Neuronal stem cell (in vitro differentiated cells): Measurements from ENCODE around the gene ANKFY1.

Source experiments
- DNase-seq: peaks from one replicate; pipeline ENCODE4 v3.0.0-alpha.2; 2013; ENCODE audit warnings: low spot score
- H2AFZ ChIP-seq: one replicate; pipeline ENCODE4 v1.6.1; 2013; ENCODE audit warnings: mild to moderate bottlenecking, low read length, inconsistent platforms
- H2AK5ac ChIP-seq: 2 replicates; pipeline ENCODE4 v1.6.1; 2013; ENCODE audit warnings: low read depth, mild to moderate bottlenecking, inconsistent platforms, low read length, moderate library complexity, mixed read lengths
- H2BK120ac ChIP-seq: 2 replicates; pipeline ENCODE4 v1.6.1; 2013; ENCODE audit warnings: low read depth, mild to moderate bottlenecking, inconsistent platforms, low read length, moderate library complexity, mixed read lengths
- H2BK12ac ChIP-seq: one replicate; pipeline ENCODE4 v1.6.1; 2013; ENCODE audit warnings: low read length, inconsistent platforms
- H2BK15ac ChIP-seq: 2 replicates; pipeline ENCODE4 v1.6.1; 2013; ENCODE audit warnings: mild to moderate bottlenecking, low read length, inconsistent platforms, mixed read lengths
- H2BK5ac ChIP-seq: one replicate; pipeline ENCODE4 v1.6.1; 2013; ENCODE audit warnings: inconsistent platforms, mild to moderate bottlenecking, low read length, moderate library complexity
- H3K14ac ChIP-seq: one replicate; pipeline ENCODE4 v1.6.1; 2013; ENCODE audit warnings: low read length, inconsistent platforms
- H3K18ac ChIP-seq: 2 replicates; pipeline ENCODE4 v1.6.1; 2013; ENCODE audit warnings: low read length, inconsistent platforms
- H3K23ac ChIP-seq: 2 replicates; pipeline ENCODE4 v1.6.1; 2013; ENCODE audit warnings: low read depth, mild to moderate bottlenecking, mixed read lengths, low read length, inconsistent platforms; ENCODE audit not compliant: poor library complexity
- H3K27ac ChIP-seq: replicated peaks from 3 replicates; pipeline ENCODE4 v1.5.1; 2013; ENCODE audit warnings: low read length, inconsistent platforms
- H3K27me3 ChIP-seq, 3 experiments: 2 replicates each; pipeline ENCODE4 v1.6.1; 2013; ENCODE audit warnings: low read length in 3 of 3, mild to moderate bottlenecking in 2 of 3, inconsistent platforms in 1 of 3, low read depth in 1 of 3, mixed read lengths in 1 of 3, moderate library complexity in 1 of 3; ENCODE audit not compliant: control insufficient read depth in 3 of 3, insufficient read depth in 3 of 3
- H3K36me3 ChIP-seq, 2 donors: replicated peaks in 1 of 2; 2 replicates each; pipeline ENCODE4 v1.6.1; 2013; ENCODE audit warnings: low read length in 2 of 2; ENCODE audit not compliant: control insufficient read depth in 2 of 2, insufficient read depth in 2 of 2
- H3K4ac ChIP-seq: 2 replicates; pipeline ENCODE4 v1.6.1; 2013; ENCODE audit warnings: inconsistent platforms, mild to moderate bottlenecking, low read length, moderate library complexity
- H3K4me1 ChIP-seq, 2 donors: 1 replicate in 1 of 2; 2 replicates in 1 of 2; pipeline ENCODE4 v1.6.1; 2013; ENCODE audit warnings: low read length in 2 of 2, low read depth in 1 of 2; ENCODE audit not compliant: control insufficient read depth in 2 of 2, insufficient read depth in 1 of 2
- H3K4me2 ChIP-seq: one replicate; pipeline ENCODE4 v1.6.1; 2013; ENCODE audit warnings: mild to moderate bottlenecking, low read length, inconsistent platforms; ENCODE audit not compliant: insufficient read depth, poor library complexity, severe bottlenecking
- H3K4me3 ChIP-seq, 2 donors: 2 replicates each; pipeline ENCODE4 v1.5.1; 2013; ENCODE audit warnings: low read length in 2 of 2, mild to moderate bottlenecking in 2 of 2, inconsistent platforms in 1 of 2, moderate library complexity in 1 of 2
- H3K79me1 ChIP-seq: one replicate; pipeline ENCODE4 v1.6.1; 2013; ENCODE audit warnings: low read depth, mild to moderate bottlenecking, inconsistent platforms, low read length, moderate library complexity
- H3K9ac ChIP-seq: one replicate; pipeline ENCODE4 v1.6.1; 2013; ENCODE audit warnings: mild to moderate bottlenecking, low read depth, low read length, inconsistent platforms; ENCODE audit not compliant: poor library complexity
- H3K9me3 ChIP-seq, 2 donors: replicated peaks in 1 of 2; 2 replicates each; pipeline versions ENCODE3 to v1.6.1; 2013; ENCODE audit warnings: low read length in 2 of 2, mild to moderate bottlenecking in 2 of 2, inconsistent platforms in 1 of 2, low read depth in 1 of 2, mixed read lengths in 1 of 2, moderate library complexity in 1 of 2; ENCODE audit not compliant: control insufficient read depth in 2 of 2, insufficient read depth in 1 of 2
- H4K8ac ChIP-seq: one replicate; pipeline ENCODE4 v1.6.1; 2013; ENCODE audit warnings: low read depth, mild to moderate bottlenecking, inconsistent platforms, low read length, moderate library complexity
- H4K91ac ChIP-seq: one replicate; pipeline ENCODE4 v1.6.1; 2013; ENCODE audit warnings: low read length, low read depth, mild to moderate bottlenecking, inconsistent platforms; ENCODE audit not compliant: poor library complexity
- WGBS, 2 donors: extraction: QIAGEN DNeasy Blood & Tissue Kit; methylation state at CpG; one replicate each; pipeline ENCODE4 v1.1.7; 2013; ENCODE audit warnings: missing lambda C conversion rate in 2 of 2, mixed read lengths in 1 of 2; ENCODE audit not compliant: insufficient read length in 2 of 2, insufficient replicate concordance in 1 of 2; ENCODE audit errors: extremely low coverage in 2 of 2; 5-methylcytosine and 5-hydroxymethylcytosine counted together

ANKFY1 gene

GRCh38 chr17:4235372-4236279 is 28.2 kb downstream of the ANKFY1 start:
- Histone ChIP-seq H3K14ac (no peak overlapping the region), H3K27me3 (no peaks in the 10 kb centered on the region), H2AK5ac (no peak overlapping the region), H3K9ac (no peak overlapping the region), H3K4me1 (no peaks in the 10 kb centered on the region), H3K23ac (no peak overlapping the region), H2BK120ac (no peak overlapping the region), H3K18ac (no peak overlapping the region), H3K27ac (no peak overlapping the region), H4K8ac (no peak overlapping the region), H4K91ac (no peak overlapping the region), H3K4me3 (no peak overlapping the region), H2BK12ac (no peak overlapping the region), H3K79me1 (no peaks in the 10 kb centered on the region), H3K4ac (no peak overlapping the region), H3K36me3 (peaks cover 8 to 88% of the 10 kb centered on the region in 2 donors), H3K9me3 (no peaks in the 10 kb centered on the region), H3K4me2 (no peak overlapping the region), H2BK15ac (no peak overlapping the region), H2BK5ac (no peak overlapping the region), H2AFZ (no peak overlapping the region)
- WGBS, 2 donors: no CpG with 5 or more reads among the region's 8 CpGs
- DNase-seq: no peak

DNA sequence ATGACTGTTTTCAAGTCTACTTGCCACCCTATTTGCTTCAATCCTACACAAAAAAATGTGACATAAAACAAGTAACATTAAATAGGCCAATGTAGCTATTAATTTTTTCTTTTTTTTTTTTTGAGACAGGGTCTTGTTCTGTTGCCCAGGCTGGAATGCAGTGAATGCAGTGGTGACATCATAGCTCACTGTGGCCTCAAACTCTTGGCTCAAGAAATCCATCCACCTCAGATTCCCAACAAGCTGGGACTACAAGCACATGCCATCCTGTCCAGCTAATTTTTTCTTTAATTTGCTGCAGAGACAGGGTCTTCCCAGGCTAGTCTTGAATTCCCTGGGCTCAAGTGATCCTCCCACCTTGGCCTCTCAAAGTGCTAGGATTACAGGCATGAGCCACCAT is 29.4 kb downstream of the ANKFY1 start:
- H3K4ac ChIP-seq: no peak overlapping the region
- H2BK12ac ChIP-seq: no peak overlapping the region
- DNase-seq: no peak

GRCh38 chr17:4233668-4234258 is 30.0 kb downstream of the ANKFY1 start:
- H2BK120ac ChIP-seq: no peak overlapping the region
- H3K14ac ChIP-seq: no peak overlapping the region
- H3K79me1 ChIP-seq: no peaks in the 10 kb centered on the region
- no peak overlapping the region for H3K9ac ChIP-seq
- no peak overlapping the region for H3K18ac ChIP-seq
- no peak overlapping the region for H3K4ac ChIP-seq
- H3K27ac ChIP-seq: no peak overlapping the region
- H2BK15ac ChIP-seq: no peak overlapping the region
- H3K36me3 ChIP-seq: peaks cover 5 to 87% of the 10 kb centered on the region in 2 donors
- H3K4me2 ChIP-seq: no peak overlapping the region
- no CpG with 5 or more reads among the region's 7 CpGs for WGBS, 2 donors
- no peak overlapping the region for H2AK5ac ChIP-seq
- H4K91ac ChIP-seq: no peak overlapping the region
- H4K8ac ChIP-seq: no peak overlapping the region
- H2AFZ ChIP-seq: no peak overlapping the region
- H3K23ac ChIP-seq: no peak overlapping the region
- H2BK5ac ChIP-seq: no peak overlapping the region
- H3K27me3 ChIP-seq: no peaks in the 10 kb centered on the region
- no peak overlapping the region for H2BK12ac ChIP-seq
- H3K9me3 ChIP-seq: no peaks in the 10 kb centered on the region
- DNase-seq: no peak
- H3K4me3 ChIP-seq: no peak overlapping the region
- H3K4me1 ChIP-seq: no peaks in the 10 kb centered on the region

More for the DNA sequence above, 29.4 kb downstream of the ANKFY1 start:
- Histone ChIP-seq H3K18ac (no peak overlapping the region), H3K9ac (no peak overlapping the region), H3K27ac (no peak overlapping the region), H3K4me3 (no peak overlapping the region), H3K4me1 (no peaks in the 10 kb centered on the region), H3K23ac (no peak overlapping the region), H3K36me3 (peaks cover 5 to 89% of the 10 kb centered on the region in 2 donors), H2BK15ac (no peak overlapping the region), H2AK5ac (no peak overlapping the region), H4K91ac (no peak overlapping the region), H3K27me3 (no peaks in the 10 kb centered on the region), H3K14ac (no peak overlapping the region), H3K4me2 (no peak overlapping the region), H2AFZ (no peak overlapping the region), H2BK120ac (no peak overlapping the region), H4K8ac (no peak overlapping the region), H3K79me1 (no peaks in the 10 kb centered on the region), H2BK5ac (no peak overlapping the region), H3K9me3 (no peaks in the 10 kb centered on the region)

DNA sequence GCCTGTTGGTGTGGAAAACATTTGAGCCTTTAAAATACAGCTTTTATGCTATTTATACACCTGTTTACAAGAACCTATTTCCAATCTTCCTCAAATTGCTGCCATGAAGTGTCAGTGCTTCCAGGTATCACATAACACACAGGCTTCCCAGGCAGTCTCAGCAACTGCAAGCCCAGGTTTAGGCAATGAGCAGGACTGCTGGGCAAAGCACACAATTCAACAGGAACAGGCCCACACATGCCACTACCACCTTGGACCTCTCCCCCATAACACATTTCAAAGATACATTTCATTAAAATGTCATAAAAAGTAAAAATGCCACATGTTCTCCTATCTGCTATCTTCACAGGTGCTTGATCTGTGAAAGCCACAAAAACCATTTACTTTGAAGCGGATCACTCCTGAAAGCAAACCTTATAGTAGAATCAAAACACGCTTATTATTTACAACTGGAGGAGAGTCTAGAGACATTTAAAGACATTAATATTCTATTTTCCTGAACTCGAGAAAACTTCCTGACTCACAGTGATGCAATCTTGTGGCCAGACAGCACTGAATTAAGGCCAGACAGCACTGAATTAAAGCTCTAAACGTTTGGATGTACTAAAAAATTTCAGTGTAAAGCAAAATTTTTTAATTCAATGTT is 31.5 kb downstream of the ANKFY1 start:
- Histone ChIP-seq H3K4me1 (no peaks in the 10 kb centered on the region), H3K4ac (no peak overlapping the region), H4K8ac (no peak overlapping the region), H2BK12ac (no peak overlapping the region), H3K27me3 (no peaks in the 10 kb centered on the region), H3K4me3 (no peak overlapping the region), H3K9me3 (no peaks in the 10 kb centered on the region), H3K36me3 (peaks cover 5 to 86% of the 10 kb centered on the region in 2 donors), H3K4me2 (no peak overlapping the region), H3K18ac (no peak overlapping the region), H2BK120ac (no peak overlapping the region), H3K9ac (no peak overlapping the region), H3K79me1 (no peaks in the 10 kb centered on the region), H2BK15ac (no peak overlapping the region), H2AFZ (no peak overlapping the region), H3K27ac (no peak overlapping the region), H3K14ac (no peak overlapping the region), H2AK5ac (no peak overlapping the region), H3K23ac (no peak overlapping the region), H2BK5ac (no peak overlapping the region), H4K91ac (no peak overlapping the region)
- no peak for DNase-seq
- WGBS, 2 donors: no CpG with 5 or more reads among the region's 4 CpGs
